GM13976 (cell line): ENCODE results near the gene DHRS9.

Experiments used
- DNase-seq: peaks from one replicate; pipeline ENCODE4 v3.0.0; 2012; ENCODE audit warnings: low spot score
- in situ Hi-C: fragments of 300-500 bp; cut with MboI; formaldehyde crosslinking; loops from one replicate; pipeline ENCODE4 v1.12.0; 2022; ENCODE audit warnings: low sequenced_read_pairs, mixed read lengths, inconsistent platforms; ENCODE audit not compliant: unreplicated experiment
- TF ChIP-seq, protein P1 (sequence below): IDR thresholded peaks from 2 replicates; pipeline ENCODE4 v1.5.1; 2012; ENCODE audit warnings: borderline replicate concordance, mild to moderate bottlenecking; ENCODE audit not compliant: insufficient read depth; ENCODE audit errors: extremely low read depth, missing control alignments, control extremely low read depth

DHRS9 gene

DNA sequence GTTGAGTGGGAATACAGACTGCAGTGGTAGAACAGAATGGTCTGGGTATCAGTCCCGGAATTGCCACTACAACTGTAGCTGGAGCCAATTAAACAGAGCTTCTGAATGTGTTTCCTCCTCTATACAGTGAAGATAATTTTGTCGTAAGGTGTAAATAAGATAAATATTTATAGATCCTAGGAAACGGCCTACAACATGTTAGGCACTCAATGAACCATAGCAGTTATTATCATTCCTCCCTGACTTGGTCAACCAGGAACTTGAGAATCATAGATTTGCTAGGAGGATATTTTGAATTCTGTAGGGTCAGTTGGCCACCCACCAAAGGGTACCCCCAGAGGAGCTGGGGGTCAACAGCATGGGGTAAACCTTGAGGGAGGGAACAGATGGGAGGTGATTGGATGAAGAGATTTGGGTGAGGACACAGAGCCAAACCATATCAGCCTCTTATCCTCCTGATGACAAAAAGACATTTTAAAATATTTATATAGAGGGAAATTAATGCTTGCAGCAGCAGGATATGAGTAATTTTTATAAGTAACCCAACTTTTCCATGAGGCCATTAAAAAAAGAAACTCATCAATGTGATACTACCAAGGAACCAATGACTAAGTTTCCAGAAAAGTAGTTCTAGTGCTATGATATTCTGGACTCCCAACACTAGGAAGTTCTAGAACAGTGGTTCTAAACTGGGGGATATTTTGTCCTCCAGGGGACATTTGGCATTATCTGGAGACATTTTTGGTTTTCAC lies 4.0 kb downstream of the DHRS9 start:
- TF ChIP-seq, protein P1, sequence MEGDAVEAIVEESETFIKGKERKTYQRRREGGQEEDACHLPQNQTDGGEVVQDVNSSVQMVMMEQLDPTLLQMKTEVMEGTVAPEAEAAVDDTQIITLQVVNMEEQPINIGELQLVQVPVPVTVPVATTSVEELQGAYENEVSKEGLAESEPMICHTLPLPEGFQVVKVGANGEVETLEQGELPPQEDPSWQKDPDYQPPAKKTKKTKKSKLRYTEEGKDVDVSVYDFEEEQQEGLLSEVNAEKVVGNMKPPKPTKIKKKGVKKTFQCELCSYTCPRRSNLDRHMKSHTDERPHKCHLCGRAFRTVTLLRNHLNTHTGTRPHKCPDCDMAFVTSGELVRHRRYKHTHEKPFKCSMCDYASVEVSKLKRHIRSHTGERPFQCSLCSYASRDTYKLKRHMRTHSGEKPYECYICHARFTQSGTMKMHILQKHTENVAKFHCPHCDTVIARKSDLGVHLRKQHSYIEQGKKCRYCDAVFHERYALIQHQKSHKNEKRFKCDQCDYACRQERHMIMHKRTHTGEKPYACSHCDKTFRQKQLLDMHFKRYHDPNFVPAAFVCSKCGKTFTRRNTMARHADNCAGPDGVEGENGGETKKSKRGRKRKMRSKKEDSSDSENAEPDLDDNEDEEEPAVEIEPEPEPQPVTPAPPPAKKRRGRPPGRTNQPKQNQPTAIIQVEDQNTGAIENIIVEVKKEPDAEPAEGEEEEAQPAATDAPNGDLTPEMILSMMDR: no peak
- DNase-seq: no peak
- in situ Hi-C loops: no loop called here

DNA sequence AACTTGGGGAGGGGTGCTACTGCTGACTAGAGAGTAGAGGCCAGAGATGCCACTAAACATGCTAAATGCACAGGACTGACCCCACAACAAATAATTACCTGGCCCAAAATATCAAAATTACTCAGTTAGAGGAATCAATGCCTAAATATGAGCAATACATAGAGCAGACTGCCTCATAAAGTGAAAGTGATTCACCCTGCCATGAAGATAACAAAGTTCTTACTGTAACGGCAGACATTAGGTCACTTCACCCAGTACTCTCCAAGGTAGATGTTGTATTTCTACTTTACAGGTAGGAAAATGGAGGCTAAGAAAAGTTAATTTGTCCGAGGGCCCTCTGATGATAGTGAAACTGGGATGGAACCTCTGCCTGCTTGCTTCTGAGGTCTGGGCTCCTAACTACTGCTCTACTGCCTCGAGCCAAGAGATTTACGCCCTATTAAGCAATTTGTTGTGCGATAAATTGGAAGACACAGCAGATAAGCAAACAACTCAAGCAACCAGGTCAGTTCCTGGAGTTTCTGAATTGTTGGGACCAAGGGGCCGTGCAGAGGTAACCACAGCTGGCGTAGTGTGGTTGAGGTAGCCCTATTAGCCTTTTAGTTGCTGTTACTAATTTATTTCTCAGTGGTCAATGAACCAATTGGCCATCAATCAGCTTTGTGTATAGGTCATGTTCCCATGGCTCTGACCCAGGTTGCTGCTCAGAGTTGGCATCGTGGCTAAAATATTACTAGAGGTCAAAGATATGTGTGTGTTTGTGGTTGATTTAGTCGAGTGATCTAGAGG lies 4.8 kb downstream of the DHRS9 start:
- in situ Hi-C loops: no loop called here
- no peak for DNase-seq
- TF ChIP-seq, protein P1: no peak

DNA sequence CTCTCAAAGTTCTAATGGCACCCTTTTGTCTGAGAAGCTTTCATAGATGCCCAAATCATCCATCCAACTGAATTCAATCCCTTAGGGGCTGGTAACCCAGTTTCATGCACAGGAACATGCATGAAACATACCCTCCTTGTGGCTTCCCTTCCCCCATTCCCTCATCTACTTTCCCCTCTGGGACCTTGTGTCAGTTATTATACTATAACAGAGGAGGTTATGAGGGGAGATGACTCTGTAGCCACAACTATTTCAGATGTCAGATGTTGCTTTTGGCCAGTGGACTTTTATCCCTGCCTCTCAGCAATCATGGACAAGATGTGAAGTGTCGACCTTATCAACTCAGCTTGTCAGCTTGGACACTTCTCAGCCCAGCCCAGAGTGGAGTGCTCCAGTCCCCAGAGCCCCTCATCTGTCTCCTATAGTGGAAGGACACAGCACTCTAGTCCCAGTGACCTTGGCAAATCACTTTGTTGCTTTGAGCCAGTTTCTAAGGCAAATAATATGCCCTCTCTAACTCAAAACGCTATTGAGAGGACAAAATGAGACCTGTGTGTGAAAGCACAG lies 8.4 kb downstream of the DHRS9 start:
- no peak for DNase-seq
- in situ Hi-C loops: no loop called here
- TF ChIP-seq, protein P1: no peak

DNA sequence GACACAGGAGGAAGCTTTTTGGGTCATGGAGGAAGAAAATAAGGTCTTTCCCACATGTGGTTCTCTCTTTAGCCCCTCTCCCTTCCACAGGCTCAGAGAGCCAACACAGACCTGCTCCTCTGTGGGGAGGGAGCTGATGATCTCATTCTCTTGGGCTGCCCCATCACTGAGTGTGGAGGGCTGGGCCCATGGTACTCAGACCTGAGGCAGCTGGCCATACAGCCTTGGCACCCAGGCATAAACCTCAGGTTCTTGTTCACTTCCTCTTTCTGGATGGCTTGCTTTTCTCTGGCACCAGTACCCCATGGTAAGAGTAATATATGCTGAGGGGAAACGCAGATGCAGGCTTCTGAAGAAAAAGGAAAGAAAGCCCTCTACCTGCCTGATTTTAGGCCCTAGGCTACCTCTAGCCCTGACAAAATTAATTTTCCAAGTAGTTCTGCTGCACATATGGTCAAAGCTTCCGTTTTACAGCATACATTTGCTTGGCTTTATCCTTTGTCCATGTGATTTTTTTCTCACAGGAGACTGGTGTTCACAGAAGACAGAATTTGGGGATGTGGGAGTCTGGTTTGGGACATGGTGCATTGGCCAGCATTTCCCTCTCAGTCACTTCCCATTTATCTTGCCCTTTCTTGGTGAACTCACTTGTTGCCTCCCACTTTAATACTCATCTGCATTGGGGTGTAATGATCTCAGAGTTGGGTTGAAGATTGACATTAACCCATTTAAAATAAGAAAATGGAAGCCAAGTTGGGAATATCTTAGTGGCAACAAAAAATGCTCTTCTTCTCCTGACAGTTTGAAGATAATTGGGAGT lies 11.1 kb downstream of the DHRS9 start:
- in situ Hi-C loops: no loop called here
- no peak for DNase-seq
- TF ChIP-seq, protein P1: no peak

DNA sequence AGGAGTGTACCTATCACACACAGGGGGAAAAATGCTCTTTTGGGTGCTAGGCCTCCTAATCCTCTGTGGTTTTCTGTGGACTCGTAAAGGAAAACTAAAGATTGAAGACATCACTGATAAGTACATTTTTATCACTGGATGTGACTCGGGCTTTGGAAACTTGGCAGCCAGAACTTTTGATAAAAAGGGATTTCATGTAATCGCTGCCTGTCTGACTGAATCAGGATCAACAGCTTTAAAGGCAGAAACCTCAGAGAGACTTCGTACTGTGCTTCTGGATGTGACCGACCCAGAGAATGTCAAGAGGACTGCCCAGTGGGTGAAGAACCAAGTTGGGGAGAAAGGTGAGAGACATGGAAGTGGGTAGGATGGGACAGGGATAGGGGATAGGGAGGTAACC lies 12.2 kb downstream of the DHRS9 start:
- DNase-seq: no peak
- TF ChIP-seq, protein P1: no peak
- in situ Hi-C loops: no loop called here

DNA sequence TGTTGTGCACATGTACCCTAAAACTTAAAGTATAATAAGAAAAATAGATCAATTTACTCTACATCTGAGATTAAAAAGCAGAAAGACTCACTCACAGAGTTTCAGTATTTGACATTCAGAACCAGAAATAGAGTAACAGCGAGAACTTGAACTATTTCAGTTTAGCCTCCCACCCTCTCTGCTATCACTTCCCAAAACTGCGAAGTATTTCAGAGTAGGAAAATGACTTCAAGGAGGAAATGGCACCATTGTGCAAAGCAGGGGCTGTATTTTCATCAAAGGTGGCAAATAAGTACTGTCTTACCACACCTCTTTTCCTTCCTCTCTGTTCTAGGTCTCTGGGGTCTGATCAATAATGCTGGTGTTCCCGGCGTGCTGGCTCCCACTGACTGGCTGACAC lies 13.6 kb downstream of the DHRS9 start:
- DNase-seq: peak; percentile 18
- in situ Hi-C loops: no loop called here
- TF ChIP-seq, protein P1: no peak
